ENCODE results near the gene PADI3.

DNA sequence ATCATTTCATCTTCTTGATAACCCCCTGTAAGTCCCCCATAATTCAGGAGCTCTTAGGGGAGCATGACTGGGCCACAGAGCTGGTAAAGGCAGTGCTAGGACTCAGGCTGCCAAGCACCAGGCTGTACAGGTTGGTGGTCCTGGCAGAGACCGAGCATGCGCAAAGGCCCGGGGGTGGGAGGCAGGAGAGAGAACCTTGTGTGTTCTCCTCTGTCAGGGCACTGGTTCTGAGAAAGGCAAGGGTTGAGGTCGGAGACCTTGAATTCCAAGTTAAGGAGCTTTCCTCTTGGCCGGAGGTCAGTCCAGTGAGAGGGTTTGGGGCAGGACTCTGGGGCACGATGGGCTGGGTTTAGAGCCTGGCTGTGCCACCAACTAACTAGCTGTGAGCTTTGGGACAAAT, 23.2 kb downstream of the PADI3 start:
- TF ChIP-seq, protein P1, sequence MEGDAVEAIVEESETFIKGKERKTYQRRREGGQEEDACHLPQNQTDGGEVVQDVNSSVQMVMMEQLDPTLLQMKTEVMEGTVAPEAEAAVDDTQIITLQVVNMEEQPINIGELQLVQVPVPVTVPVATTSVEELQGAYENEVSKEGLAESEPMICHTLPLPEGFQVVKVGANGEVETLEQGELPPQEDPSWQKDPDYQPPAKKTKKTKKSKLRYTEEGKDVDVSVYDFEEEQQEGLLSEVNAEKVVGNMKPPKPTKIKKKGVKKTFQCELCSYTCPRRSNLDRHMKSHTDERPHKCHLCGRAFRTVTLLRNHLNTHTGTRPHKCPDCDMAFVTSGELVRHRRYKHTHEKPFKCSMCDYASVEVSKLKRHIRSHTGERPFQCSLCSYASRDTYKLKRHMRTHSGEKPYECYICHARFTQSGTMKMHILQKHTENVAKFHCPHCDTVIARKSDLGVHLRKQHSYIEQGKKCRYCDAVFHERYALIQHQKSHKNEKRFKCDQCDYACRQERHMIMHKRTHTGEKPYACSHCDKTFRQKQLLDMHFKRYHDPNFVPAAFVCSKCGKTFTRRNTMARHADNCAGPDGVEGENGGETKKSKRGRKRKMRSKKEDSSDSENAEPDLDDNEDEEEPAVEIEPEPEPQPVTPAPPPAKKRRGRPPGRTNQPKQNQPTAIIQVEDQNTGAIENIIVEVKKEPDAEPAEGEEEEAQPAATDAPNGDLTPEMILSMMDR (conservative IDR thresholded peaks at IDR 0.05 in 1 of 2, IDR thresholded peaks at IDR 0.05 in 1 of 2; ENCODE audit: low read depth in 1 of 2, low read length in 2 of 2) = no peak
- TF ChIP-seq EZH2 (IDR thresholded peaks at IDR 0.05; ENCODE audit: low read length, missing control alignments) = no peak
